HG03432 (cell line): ENCODE measurements around the gene CCL16.

ENCODE experiments used
- ATAC-seq: cut with Tn5 transposase; IDR thresholded peaks from one replicate; pipeline ENCODE4 v1.9.1; 2021; ENCODE audit warnings: mild to moderate bottlenecking, moderate library complexity; ENCODE audit not compliant: unreplicated experiment

The CCL16 gene

GRCh38 chr17:35988164-35988563, 6.9 kb upstream of the CCL16 start:
- no peak for ATAC-seq

GRCh38 chr17:35986643-35987042, 5.3 kb upstream of the CCL16 start, which contains the start of gene CCL14:
Gene CCL14 (minus strand): TSS chr17:35986729. CDS start chr17:35986649, 80 bp downstream.
- no peak for ATAC-seq

DNA sequence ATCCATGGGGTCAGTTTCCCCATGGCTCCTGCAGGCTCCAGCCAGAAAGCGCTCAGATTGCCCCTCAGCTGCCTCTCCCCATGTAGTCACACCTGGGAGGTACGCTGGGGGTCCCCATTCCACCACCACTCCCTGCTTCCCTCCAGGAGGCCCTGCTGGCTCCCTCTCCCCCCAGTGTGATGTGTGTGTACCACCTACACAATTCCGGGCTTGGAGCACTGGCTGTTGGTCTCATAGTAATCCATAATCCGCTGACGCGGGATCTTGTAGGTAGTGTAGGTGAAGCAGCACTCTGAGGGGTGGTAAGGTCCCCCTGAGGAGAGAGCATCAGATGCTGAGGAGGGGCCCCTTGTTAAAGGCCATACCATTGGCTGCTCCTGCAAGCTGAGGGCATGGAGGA, 2.8 kb upstream of the CCL16 start:
- ATAC-seq, result no peak

DNA sequence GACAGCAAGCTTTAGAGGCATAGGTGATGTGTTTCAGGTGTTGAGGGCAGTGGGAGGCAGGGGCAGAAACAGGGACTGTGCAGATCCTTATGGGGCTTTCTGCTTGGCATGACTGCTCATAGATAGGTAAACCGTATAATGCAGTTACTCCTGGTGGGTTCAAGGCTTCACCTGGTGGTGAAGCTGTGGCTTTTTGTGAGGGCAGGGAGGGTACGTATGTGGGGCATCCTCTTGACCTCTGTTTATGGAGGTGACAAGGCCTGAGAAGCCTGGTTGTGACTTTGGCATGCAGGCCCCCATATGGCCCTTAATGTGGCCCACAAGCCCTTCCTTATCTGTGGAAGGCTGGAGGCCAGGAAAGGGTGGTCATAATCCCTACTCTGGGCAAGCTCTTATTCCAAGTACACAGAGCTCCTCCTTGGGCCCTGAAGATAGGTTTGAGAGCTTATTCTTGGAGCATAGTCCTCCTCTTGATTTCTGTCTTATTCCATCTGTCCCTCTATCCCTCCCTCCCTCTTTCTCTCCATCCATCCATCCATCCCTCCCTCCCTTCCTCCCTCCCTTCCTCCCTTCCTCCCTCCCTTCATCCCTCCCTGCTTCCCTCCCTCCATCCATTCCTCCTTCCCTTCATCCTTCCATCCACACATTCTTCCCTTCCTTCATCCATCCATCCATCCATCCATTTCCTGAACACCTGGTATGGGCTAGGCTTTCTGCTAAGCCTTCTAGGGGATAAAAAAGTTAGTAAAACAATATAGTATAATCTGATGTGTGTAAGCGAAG, 1.3 kb upstream of the CCL16 start:
- no peak for ATAC-seq

- no peak for ATAC-seq
Observed at GRCh38 chr17:35981908-35982330, 622 bp upstream of the CCL16 start.

DNA sequence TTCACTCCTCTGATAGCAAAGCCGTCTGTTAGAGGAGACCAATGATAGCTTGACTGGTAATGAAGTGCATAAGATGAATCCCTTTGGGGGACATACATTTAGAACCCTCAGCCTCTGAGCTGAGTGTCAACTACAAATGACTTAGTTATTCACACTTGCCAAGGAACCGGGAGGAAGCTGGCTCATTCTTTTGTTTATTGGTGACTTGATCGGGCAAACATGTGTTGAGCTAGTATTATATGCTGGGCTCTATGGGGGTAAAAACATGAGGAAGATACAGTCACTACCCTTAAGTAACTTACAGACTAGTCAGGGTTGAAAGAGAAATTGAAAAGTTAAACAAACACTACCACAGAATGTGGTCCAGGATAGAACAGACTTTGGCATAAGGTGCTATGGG, 3.0 kb downstream of the CCL16 start:
- no peak for ATAC-seq

DNA sequence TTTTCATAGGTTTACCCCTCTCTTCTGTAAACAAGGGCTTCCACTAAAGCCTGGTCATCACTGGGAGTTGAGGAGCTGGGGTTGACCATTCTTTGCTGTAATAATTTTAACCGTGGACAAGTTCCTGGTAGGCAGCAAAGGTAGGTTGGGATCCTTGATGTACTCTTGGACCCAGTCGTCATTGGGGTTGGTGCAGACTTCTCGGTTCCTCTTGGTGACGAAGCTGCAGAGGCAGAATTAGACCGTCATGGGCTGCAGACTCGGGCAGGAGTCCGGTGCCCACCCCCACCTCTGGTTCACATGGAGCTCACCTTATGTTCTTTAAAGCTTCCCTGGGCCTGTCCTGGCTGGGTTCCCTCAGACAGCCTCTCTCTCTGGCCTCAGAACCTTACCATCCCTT, 3.8 kb downstream of the CCL16 start:
- ATAC-seq, result no peak

- no peak for ATAC-seq
Observed at GRCh38 chr17:35973333-35974260, 7.7 kb downstream of the CCL16 start.

- ATAC-seq, result no peak
Observed at GRCh38 chr17:35972945-35973332, 8.4 kb downstream of the CCL16 start.

DNA sequence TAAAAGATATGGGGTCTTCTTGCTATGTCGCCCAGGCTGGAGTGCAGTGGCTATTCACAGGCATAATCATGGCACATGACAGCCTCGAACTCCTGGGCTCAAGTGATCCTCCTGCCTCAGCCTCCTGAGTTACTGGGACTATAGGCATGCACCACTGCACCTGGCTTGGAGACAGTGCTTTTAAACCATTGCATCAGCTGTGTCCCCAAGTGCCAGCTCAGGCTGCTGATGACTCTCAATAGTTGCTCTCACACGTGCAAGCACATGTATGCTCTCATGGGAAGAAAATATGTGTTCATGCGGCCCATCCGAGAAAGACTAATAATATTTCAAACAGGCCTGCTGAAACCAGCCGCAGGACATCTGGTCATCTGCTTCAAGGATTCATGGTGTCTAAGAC, 8.8 kb downstream of the CCL16 start:
- no peak for ATAC-seq

- no peak for ATAC-seq
Observed at GRCh38 chr17:35972066-35972465, 9.2 kb downstream of the CCL16 start.

GRCh38 chr17:35969558-35970380, 11.5 kb downstream of the CCL16 start:
- ATAC-seq, result no peak

- ATAC-seq, result no peak
Observed at GRCh38 chr17:35968520-35969054, 12.7 kb downstream of the CCL16 start.

DNA sequence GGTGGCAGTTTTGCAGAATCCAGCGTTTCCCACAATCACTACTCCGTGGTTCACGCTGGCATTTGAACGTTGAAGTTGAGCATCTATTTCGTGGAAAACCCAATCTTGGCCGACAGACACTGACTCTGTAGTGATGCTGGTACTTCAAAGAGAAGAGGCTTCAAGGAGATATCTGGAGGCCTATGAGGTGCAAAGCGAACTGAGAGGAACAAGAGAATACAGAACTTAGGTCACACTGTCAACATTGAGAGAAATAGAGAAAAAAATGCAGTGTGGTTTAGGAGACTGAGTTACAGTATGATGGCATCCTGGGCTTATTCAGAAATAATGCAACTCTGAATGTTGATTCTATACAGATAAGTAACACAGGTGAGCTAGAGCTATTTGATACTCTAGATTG, 16.0 kb downstream of the CCL16 start:
- no peak for ATAC-seq

DNA sequence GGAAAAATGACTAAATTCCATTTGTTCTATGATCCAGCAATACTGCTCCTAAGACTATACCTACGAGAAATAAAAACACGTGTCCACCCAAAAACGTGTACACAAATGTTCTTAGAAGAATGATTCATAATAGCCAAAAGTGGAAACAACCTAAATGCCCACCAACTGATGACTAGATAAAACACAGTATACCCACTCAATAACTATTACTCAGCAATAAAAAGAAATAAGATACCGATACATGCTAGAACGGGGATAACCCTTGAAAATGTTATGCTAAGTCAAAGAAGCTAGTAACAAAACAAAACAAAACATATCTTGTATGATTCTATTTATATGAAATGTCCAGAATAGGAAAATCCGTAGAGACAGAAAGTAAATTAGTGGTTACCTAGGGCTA, 17.6 kb downstream of the CCL16 start:
- ATAC-seq, result no peak

DNA sequence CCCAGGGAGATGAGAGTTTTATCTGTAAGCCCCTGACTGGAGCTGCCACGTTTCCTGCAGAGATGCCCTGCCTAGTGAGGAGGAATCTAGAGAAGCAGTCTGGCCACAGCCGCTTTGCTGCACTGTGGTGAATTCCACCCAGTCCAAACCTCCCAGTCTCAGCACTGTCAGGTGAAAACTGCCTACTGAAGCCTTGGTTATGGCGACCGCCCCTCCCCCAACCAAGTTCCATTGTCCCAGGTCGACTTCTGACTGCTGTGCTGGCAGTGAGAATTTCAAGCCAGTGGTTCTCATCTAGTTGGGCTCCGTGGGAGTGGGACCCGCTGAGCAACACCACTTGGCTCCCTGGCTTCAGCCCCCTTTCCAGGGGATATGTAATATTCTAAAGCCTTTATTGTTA, 27.6 kb downstream of the CCL16 start:
- ATAC-seq, result no peak

DNA sequence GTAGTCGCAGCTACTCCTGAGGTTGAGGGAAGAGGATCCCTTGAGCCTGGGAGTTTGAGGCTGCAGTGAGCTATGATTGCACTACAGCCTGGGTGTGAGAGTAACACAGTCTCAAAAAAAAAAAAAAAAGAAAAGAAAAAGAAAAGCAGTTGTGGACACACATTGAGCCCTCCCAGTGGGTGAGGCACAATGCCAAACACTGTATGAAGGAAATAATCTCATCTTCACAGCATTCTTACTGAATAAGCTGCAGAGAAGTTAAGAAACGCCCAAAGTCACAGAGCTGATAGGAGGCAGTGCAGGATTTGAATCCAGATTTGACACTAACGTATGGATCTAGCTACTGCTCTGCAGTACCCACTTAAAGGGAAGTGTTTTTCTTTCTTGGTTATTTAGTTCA, 31.9 kb downstream of the CCL16 start:
- no peak for ATAC-seq

DNA sequence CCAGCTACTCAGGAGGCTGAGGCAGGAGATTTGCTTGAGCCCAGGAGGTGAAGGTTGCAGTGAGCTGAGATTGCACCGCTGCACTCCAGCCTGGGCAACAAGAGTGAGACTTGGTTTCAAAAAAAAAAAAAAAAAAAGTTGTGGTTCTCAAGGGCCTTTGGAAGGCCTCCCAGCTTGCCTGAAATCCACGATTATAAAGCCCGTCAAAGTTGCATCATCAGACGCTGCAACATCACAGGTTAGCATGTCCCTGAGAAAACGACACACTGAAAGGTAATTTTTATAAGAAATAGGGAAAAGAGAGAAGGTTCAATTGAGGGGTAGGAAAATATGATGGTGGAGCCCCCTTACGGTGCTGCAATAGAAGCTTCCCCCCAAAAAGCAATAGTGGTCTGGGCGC, 33.2 kb downstream of the CCL16 start:
- no peak for ATAC-seq

- no peak for ATAC-seq
Observed at GRCh38 chr17:35947156-35947585, 34.1 kb downstream of the CCL16 start.

DNA sequence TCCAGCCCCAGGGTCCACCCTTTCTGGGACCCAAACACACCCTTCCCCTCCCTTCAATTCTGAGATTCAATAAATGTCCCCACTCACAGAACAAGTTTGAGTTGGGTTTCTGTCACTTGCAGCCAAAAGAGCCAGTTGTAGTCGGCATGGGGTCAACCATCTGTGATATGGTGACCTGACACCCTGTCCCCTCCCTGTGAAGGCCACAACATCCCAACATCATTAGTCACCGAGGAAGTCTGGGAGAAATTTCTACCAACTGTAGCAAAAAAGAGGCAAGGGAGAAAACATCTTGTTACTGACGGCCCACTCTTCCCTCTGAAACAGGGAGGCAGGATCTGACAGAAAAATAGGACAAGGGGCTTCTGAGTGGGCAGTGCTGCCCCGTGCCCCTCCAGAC, 37.1 kb downstream of the CCL16 start:
- ATAC-seq, result no peak

DNA sequence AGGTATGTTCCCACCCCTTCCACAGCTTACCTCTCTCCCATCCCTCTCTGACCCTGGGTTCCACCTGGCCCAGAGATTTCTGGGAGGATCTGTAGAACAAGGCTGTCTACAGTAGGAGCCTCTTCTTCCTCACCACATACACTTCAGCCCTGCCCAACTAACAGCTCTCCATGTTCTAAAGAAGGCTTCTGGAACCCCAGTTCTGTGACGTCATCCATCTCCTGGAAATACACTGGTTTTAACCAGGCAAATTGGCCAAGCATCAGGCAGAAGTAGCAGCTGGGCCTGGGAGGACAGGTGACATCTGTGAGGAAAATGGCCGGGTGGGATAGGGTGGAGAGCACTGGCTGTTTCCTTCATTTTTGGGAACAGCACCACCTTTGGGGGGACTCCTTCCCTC, 37.8 kb downstream of the CCL16 start, which contains the start of gene LYZL6:
Gene LYZL6 (minus strand): TSS at position 177 of the 400 bp plus-strand sequence. CDS start 4,357 bp downstream, outside the sequence.
- no peak for ATAC-seq
